Psoas muscle (tissue), 8 donors: ENCODE results near the gene MYO5C. TPM values are rescaled to one million over a fixed set of nuclear protein-coding genes. Genes with fewer than 3 reads are reported as not detected.
A peak's percentile ranks its signal among the peaks of the same experiment; 100 is the strongest.

Source experiments
- ATAC-seq, 4 donors: fragments of 200-7000 bp; cut with Tn5 transposase; one replicate each; pipeline ENCODE4 v1.9.1; 2020; ENCODE audit warnings: moderate library complexity in 3 of 4, mild to moderate bottlenecking in 2 of 4
- DNase-seq, 2 donors: peaks; one replicate each; pipeline ENCODE4 v3.0.0-alpha.2; 2020
- H3K27ac ChIP-seq: fragments of 200-600 bp; one replicate; pipeline ENCODE4 v1.8.0; 2022
- H3K27me3 ChIP-seq, 3 donors: fragments of 200-600 bp in 1 of 3; one replicate each; pipeline versions ENCODE4 v1.6.1 to v1.8.0; 2013 to 2022; ENCODE audit warnings: low read length in 2 of 3, mild to moderate bottlenecking in 2 of 3, moderate library complexity in 1 of 3; ENCODE audit not compliant: insufficient read depth in 3 of 3
- H3K36me3 ChIP-seq, 2 donors: fragments of 200-600 bp in 1 of 2; one replicate each; pipeline versions ENCODE4 v1.6.1 to v1.8.0; 2013 to 2022; ENCODE audit warnings: low read depth in 1 of 2, mild to moderate bottlenecking in 1 of 2, moderate library complexity in 1 of 2; ENCODE audit not compliant: insufficient read depth in 1 of 2
- H3K4me1 ChIP-seq: fragments of 200-600 bp; one replicate; pipeline ENCODE4 v1.8.0; 2022
- H3K4me3 ChIP-seq: fragments of 200-600 bp; one replicate; pipeline ENCODE4 v1.8.0; 2022; ENCODE audit warnings: mild to moderate bottlenecking
- H3K9me3 ChIP-seq: fragments of 200-600 bp; one replicate; pipeline ENCODE4 v1.8.0; 2022
- CTCF ChIP-seq: fragments of 200-600 bp; IDR thresholded peaks from one replicate; pipeline ENCODE4 v1.8.0; 2022; ENCODE audit warnings: antibody characterized with exemption
- WGBS, 3 donors: extraction: QIAGEN DNeasy Blood & Tissue Kit; methylation state at CpG; one replicate each; pipeline versions ENCODE4 v1.1.6 to v1.1.7; 2013; 5-methylcytosine and 5-hydroxymethylcytosine counted together
- intact Hi-C, 2 donors: fragments of 100-400 bp; cut with DNase I; formaldehyde crosslinking; loops; one replicate each; pipeline versions ENCODE4 v1.11.0 to v1.14.2; 2022
- polyA plus RNA-seq, 3 donors: library from polyadenylated mRNA; stranded (reverse); fragments of 200-250 nt; gene quantifications; one replicate each; pipeline ENCODE4 v1.2.3, GENCODE V29; 2013
- total RNA-seq, 4 donors: library from RNA; stranded (reverse); fragmentation: NEBNext Ultra II Directional in 2 of 4; extraction: Animal tissue kit (Norgen Biotek cat#: 25700) in 2 of 4; gene quantifications; one replicate each; pipeline versions ENCODE4 v1.2.1 to v1.2.4, GENCODE V29; 2021 to 2023
- donor health status: healthy with polysubstance abuse.
- donor health status: DM: no; HTN: no; CAD: no; lungs with moderate emphysema.
- donor health status: Bipolar disorder and iron deficiency.
- donor health status: healthy.
- donor health status: DM: yes; HTN: yes; CAD: no.
- donor health status: DM: no; HTN: no; CAD: no.
- donor health status: DM: no; HTN: no; CAD: no.
- donor health status: DM: yes; HTN: yes; CAD: no.

Gene MYO5C
- total and polyA plus RNA-seq, 7 donors, result 0.53 to 3.0 (median 1.2) TPM

GRCh38 chr15:52283281-52283680 lies 12.3 kb downstream of the MYO5C start:
- no peak for DNase-seq

GRCh38 chr15:52282418-52282817 lies 13.2 kb downstream of the MYO5C start:
- Histone ChIP-seq H3K4me3 (no peak overlapping the region), H3K36me3 (peaks cover 0 to 13% of the 10 kb centered on the region in 2 donors), H3K9me3 (no peaks in the 10 kb centered on the region), H3K27ac (no peak overlapping the region), H3K27me3 (no peaks in the 10 kb centered on the region), H3K4me1 (no peaks in the 10 kb centered on the region)
- intact Hi-C loops, result no loop called here
- no peak for TF ChIP-seq CTCF
- 92 to 94% (median 93%) methylated on average over 14 of the region's 14 CpGs for WGBS, 3 donors
- DNase-seq (no peak), ATAC-seq (no peak)

More at GRCh38 chr15:52283281-52283680, 12.3 kb downstream of the MYO5C start:
- Histone ChIP-seq H3K27ac (no peak overlapping the region), H3K36me3 (peaks cover 0 to 7% of the 10 kb centered on the region in 2 donors), H3K27me3 (no peaks in the 10 kb centered on the region), H3K4me1 (no peaks in the 10 kb centered on the region), H3K9me3 (no peaks in the 10 kb centered on the region), H3K4me3 (no peak overlapping the region)
- no peak for TF ChIP-seq CTCF
- no peak for ATAC-seq
- WGBS, 3 donors, result 92 to 94% (median 92%) methylated on average over 6 of the region's 6 CpGs
- intact Hi-C loops, result no loop called here

GRCh38 chr15:52281085-52282035 lies 14.2 kb downstream of the MYO5C start:
- Histone ChIP-seq H3K36me3 (peaks cover 0 to 13% of the 10 kb centered on the region in 2 donors), H3K9me3 (no peaks in the 10 kb centered on the region), H3K27ac (no peak overlapping the region), H3K4me3 (no peak overlapping the region), H3K27me3 (no peaks in the 10 kb centered on the region), H3K4me1 (no peaks in the 10 kb centered on the region)
- intact Hi-C loops, result no loop called here
- ATAC-seq (peak in 1 of 4 donors; percentile 44), DNase-seq (no peak)
- WGBS, 3 donors, result 60 to 72% (median 70%) methylated on average over 10 of the region's 10 CpGs
- no peak for TF ChIP-seq CTCF

- WGBS, 3 donors, result 90 to 93% (median 90%) methylated on average over 11 of the region's 11 CpGs
- Histone ChIP-seq H3K9me3 (no peaks in the 10 kb centered on the region), H3K36me3 (peaks cover 0 to 13% of the 10 kb centered on the region in 2 donors), H3K4me1 (no peaks in the 10 kb centered on the region), H3K4me3 (no peak overlapping the region), H3K27me3 (no peaks in the 10 kb centered on the region), H3K27ac (no peak overlapping the region)
- ATAC-seq (no peak), DNase-seq (no peak)
- intact Hi-C loops, result no loop called here
- TF ChIP-seq CTCF, result no peak
Observed at GRCh38 chr15:52280326-52281084, 15.1 kb downstream of the MYO5C start.
